ENCODE measurements around the gene RBCK1.

Gene RBCK1

GRCh38 chr20:400454-401275 is 7.4 kb upstream of the RBCK1 start:
- DNase-seq = no peak

- DNase-seq = peak; percentile 53
Measured at GRCh38 chr20:401682-402495, 6.2 kb upstream of the RBCK1 start.

- DNase-seq = no peak
Measured at GRCh38 chr20:402496-402885, 5.6 kb upstream of the RBCK1 start.

GRCh38 chr20:402898-403581 is 5.1 kb upstream of the RBCK1 start:
- DNase-seq = no peak

- no peak for DNase-seq
Measured at GRCh38 chr20:403582-403957, 4.5 kb upstream of the RBCK1 start.

GRCh38 chr20:404088-404487 is 4.0 kb upstream of the RBCK1 start:
- no peak for DNase-seq

GRCh38 chr20:406200-407132 is 1.6 kb upstream of the RBCK1 start:
- no peak for DNase-seq

- DNase-seq = peak; percentile 66
Measured at GRCh38 chr20:407133-407952, 756 bp upstream of the RBCK1 start.

- DNase-seq = peak; percentile 42
Measured at GRCh38 chr20:408843-409696, 971 bp downstream of the RBCK1 start.

GRCh38 chr20:409697-410559 is 1.8 kb downstream of the RBCK1 start:
- no peak for DNase-seq

- no peak for DNase-seq
Measured at GRCh38 chr20:412081-412480, 4.0 kb downstream of the RBCK1 start.

- no peak for DNase-seq
Measured at GRCh38 chr20:414161-414560, 6.1 kb downstream of the RBCK1 start.

GRCh38 chr20:415820-416322 is 7.8 kb downstream of the RBCK1 start:
- no peak for DNase-seq

- DNase-seq = no peak
Measured at GRCh38 chr20:416950-417800, 9.1 kb downstream of the RBCK1 start.

- DNase-seq = no peak
Measured at GRCh38 chr20:417801-418342, 9.8 kb downstream of the RBCK1 start.

- no peak for DNase-seq
Measured at GRCh38 chr20:418858-419365, 10.8 kb downstream of the RBCK1 start.

- no peak for DNase-seq
Measured at GRCh38 chr20:419556-420165, 11.6 kb downstream of the RBCK1 start.
